HL-60 (cell line): Measurements from ENCODE around the gene C3.

Source experiments
- DNase-seq, 2 experiments: peaks; one replicate each; pipeline ENCODE4 v3.0.0-alpha.2; 2010 to 2020; ENCODE audit warnings: low read depth in 1 of 2, low spot score in 1 of 2
- H3K27ac ChIP-seq: fragments of 250-450 bp; sonication (Bioruptor Pico); replicated peaks from 2 replicates; pipeline ENCODE4 v1.5.1; 2020; ENCODE audit warnings: mild to moderate bottlenecking, moderate library complexity
- H3K27me3 ChIP-seq: fragments of 250-450 bp; sonication (Bioruptor Pico); 2 replicates; pipeline ENCODE4 v1.5.1; 2021; ENCODE audit warnings: mild to moderate bottlenecking, moderate library complexity; ENCODE audit not compliant: insufficient read depth, poor library complexity, severe bottlenecking
- H3K4me3 ChIP-seq: replicated peaks from 2 replicates; pipeline ENCODE4 v1.5.1; 2011; ENCODE audit warnings: mild to moderate bottlenecking, control low read depth, low read length; ENCODE audit not compliant: insufficient read depth
- GABPA ChIP-seq: IDR thresholded peaks from 2 replicates; pipeline ENCODE4 v1.6.1; 2012; ENCODE audit warnings: low read depth
- POLR2AphosphoS5 ChIP-seq: IDR thresholded peaks from 2 replicates; pipeline ENCODE4 v1.6.1; 2012; ENCODE audit warnings: low read depth
- SPI1 ChIP-seq: IDR thresholded peaks from 2 replicates; pipeline ENCODE4 v1.6.1; 2012; ENCODE audit warnings: low read depth, mild to moderate bottlenecking, borderline replicate concordance
- TF ChIP-seq, protein P1 (sequence below): IDR thresholded peaks from one replicate; pipeline ENCODE4 v1.5.1; 2011; ENCODE audit warnings: low read length, control low read depth, inconsistent platforms; ENCODE audit not compliant: insufficient read depth
- TF ChIP-seq, protein P2 (sequence below): IDR thresholded peaks from 2 replicates; pipeline ENCODE4 v1.6.1; 2012; ENCODE audit warnings: low read depth; ENCODE audit not compliant: insufficient replicate concordance

Gene C3

DNA sequence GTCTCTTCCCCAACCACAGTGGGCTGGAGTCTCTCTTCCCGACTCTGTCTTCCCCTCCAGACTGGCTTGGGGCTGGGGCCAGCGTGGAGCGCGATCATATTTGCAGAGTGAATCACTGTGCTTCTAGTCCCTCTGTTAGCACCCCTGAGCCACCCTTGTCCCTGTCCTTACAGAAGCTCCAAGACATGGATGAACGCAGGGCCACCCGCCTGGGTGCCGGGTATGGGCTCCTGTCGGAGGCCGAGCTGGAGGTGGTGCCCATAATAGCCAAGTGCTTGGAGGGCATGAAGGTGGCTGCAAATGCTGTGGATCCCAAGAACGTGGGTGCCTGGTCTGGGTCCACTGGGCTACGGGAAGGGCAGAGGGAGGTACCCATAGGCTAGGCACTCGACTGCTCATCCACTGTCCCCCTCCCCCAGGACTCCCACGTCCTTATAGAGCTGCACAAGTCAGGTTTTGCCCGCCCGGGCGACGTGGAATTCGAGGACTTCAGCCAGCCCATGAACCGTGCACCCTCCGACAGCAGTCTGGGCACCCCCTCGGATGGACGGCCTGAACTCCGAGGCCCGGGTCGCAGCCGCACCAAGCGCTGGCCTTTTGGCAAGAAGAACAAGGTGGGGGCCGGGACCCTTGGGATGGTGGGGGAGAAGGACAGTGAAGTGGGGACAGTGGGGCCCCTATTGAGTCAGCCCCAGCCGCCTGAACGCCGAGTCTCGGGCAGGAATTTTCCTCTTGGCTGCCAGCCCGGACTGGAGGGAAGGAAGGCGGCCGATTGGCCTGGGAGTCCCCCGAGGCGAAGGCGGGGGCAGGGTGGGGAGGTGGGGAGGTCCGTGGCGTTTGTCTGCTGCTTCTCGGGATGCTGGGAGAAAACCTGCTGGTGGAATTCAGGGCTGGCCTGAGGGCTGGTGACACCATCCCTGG lies 24.2 kb upstream of the C3 start:
- Histone ChIP-seq H3K27ac (no peak overlapping the region), H3K4me3 (no peak overlapping the region), H3K27me3 (no peaks in the 10 kb centered on the region)
- TF ChIP-seq, protein P1, sequence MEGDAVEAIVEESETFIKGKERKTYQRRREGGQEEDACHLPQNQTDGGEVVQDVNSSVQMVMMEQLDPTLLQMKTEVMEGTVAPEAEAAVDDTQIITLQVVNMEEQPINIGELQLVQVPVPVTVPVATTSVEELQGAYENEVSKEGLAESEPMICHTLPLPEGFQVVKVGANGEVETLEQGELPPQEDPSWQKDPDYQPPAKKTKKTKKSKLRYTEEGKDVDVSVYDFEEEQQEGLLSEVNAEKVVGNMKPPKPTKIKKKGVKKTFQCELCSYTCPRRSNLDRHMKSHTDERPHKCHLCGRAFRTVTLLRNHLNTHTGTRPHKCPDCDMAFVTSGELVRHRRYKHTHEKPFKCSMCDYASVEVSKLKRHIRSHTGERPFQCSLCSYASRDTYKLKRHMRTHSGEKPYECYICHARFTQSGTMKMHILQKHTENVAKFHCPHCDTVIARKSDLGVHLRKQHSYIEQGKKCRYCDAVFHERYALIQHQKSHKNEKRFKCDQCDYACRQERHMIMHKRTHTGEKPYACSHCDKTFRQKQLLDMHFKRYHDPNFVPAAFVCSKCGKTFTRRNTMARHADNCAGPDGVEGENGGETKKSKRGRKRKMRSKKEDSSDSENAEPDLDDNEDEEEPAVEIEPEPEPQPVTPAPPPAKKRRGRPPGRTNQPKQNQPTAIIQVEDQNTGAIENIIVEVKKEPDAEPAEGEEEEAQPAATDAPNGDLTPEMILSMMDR, result no peak
- DNase-seq, result no peak

DNA sequence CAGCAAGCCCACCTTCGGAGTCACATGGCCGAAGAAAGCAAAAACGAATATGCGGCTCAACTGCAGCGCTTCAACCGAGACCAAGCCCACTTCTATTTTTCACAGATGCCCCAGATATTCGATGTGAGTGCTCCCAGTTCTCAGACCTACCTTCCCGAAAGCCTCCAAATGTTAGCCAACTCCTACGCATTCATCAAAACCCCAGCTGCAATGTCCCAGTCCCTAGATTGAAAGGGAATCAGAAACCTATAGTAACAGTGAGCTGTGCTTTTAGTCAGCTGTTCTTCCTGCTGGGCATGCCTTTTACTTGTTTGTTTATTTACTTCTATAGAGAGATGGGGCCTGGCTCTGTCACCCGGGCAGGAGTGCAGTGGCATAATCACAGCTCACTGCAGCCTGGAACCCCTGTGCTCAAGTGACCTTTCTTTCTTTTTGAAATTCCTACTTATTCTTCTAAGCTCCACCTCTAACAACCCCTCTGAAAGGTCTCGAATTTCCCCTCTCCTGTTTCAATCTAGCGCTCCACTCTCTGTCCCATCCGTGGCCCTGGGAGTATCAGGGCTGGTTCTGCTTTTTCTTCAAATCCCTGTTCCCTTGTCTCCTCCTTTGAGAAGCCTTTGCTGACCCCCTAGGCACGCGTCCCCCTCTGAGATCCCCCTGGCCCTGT lies 23.4 kb upstream of the C3 start:
- Histone ChIP-seq H3K27me3 (no peaks in the 10 kb centered on the region), H3K27ac (no peak overlapping the region), H3K4me3 (no peak overlapping the region)
- TF ChIP-seq, protein P1, result no peak
- TF ChIP-seq, protein P2, sequence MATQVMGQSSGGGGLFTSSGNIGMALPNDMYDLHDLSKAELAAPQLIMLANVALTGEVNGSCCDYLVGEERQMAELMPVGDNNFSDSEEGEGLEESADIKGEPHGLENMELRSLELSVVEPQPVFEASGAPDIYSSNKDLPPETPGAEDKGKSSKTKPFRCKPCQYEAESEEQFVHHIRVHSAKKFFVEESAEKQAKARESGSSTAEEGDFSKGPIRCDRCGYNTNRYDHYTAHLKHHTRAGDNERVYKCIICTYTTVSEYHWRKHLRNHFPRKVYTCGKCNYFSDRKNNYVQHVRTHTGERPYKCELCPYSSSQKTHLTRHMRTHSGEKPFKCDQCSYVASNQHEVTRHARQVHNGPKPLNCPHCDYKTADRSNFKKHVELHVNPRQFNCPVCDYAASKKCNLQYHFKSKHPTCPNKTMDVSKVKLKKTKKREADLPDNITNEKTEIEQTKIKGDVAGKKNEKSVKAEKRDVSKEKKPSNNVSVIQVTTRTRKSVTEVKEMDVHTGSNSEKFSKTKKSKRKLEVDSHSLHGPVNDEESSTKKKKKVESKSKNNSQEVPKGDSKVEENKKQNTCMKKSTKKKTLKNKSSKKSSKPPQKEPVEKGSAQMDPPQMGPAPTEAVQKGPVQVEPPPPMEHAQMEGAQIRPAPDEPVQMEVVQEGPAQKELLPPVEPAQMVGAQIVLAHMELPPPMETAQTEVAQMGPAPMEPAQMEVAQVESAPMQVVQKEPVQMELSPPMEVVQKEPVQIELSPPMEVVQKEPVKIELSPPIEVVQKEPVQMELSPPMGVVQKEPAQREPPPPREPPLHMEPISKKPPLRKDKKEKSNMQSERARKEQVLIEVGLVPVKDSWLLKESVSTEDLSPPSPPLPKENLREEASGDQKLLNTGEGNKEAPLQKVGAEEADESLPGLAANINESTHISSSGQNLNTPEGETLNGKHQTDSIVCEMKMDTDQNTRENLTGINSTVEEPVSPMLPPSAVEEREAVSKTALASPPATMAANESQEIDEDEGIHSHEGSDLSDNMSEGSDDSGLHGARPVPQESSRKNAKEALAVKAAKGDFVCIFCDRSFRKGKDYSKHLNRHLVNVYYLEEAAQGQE, result no peak
- TF ChIP-seq GABPA (no peak), SPI1 (no peak), POLR2AphosphoS5 (no peak)
- no peak for DNase-seq

DNA sequence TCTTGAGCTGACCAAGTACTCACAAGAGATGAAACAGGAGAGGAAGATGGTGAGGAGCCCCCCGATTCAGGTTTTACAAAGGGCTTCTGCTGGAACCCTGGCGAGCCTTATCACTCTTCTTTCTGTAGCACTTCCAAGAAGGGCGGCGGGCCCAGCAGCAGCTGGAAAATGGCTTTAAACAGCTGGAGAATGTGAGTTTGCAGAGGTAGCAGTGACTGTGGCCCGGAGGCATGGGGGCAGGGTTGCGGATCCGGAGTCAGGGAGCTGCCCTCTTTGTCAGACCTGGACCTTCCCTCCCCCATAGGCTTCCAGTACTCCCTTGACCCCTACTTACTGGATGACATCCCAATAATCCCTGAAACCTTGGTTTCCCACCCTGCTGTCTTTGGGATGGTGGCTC lies 22.6 kb upstream of the C3 start:
- Histone ChIP-seq H3K27me3 (no peaks in the 10 kb centered on the region), H3K27ac (no peak overlapping the region), H3K4me3 (no peak overlapping the region)
- DNase-seq, result no peak
- TF ChIP-seq, protein P2, result no peak

DNA sequence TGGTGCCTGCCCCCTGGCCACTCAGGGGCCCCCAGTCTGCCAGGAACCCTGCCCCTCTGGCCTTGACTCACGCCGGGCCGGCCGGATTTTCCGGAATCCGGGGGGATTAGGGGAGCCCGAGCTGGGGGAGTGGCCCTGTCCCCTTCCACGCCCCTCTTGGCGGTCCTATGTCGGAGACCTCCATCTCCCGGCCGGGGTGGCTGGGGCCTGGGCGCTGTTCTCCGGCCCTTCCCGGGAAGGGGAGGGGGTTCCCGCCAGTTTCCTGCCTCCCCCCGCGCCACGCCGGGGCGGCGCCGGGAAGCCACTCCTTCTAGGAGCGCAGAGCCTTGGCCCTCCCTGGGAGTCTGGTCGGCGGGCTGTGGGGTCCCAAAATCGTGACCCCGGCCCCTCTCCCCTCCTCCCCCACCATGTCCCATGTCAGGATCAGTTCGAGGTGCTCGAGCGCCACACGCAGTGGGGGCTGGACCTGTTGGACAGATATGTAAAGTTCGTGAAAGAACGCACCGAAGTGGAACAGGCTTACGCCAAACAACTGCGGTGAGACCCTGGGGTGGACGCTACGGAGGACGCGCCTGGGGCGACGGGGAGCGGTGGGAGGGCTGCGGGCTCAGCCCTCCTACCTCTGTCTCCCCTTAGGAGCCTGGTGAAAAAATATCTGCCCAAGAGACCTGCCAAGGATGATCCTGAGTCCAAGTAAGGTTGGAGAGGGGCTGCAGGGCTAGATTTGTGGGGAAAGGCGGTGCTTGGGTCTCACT lies 20.3 kb upstream of the C3 start:
- no peaks in the 10 kb centered on the region for H3K27me3 ChIP-seq
- peak overlapping the region; percentile 56 for H3K4me3 ChIP-seq
- DNase-seq, result no peak
- H3K27ac ChIP-seq, result no peak overlapping the region
- TF ChIP-seq SPI1 (no peak), GABPA (no peak)
